KMS-11 (cell line): Measurements from ENCODE around the gene L3MBTL1.
A peak's percentile ranks its signal among the peaks of the same experiment; 100 is the strongest.

Experiments
- H2AFZ ChIP-seq: fragments of 200-600 bp; sonication (generic); 2 replicates; pipeline ENCODE4 v1.6.1; 2016; ENCODE audit warnings: antibody characterized with exemption, mixed run types, low read depth
- H3K27ac ChIP-seq: fragments of 200-600 bp; sonication (generic); 2 replicates; pipeline ENCODE4 v1.6.1; 2016; ENCODE audit warnings: mild to moderate bottlenecking, mixed run types
- H3K27me3 ChIP-seq: fragments of 200-600 bp; sonication (generic); 2 replicates; pipeline ENCODE4 v1.6.1; 2017; ENCODE audit warnings: mild to moderate bottlenecking, low read depth, mixed run types, moderate library complexity; ENCODE audit not compliant: insufficient read depth
- H3K36me3 ChIP-seq: fragments of 200-600 bp; sonication (generic); 2 replicates; pipeline ENCODE4 v1.6.1; 2017; ENCODE audit warnings: mild to moderate bottlenecking, mixed run types; ENCODE audit not compliant: insufficient read depth
- H3K4me1 ChIP-seq: fragments of 200-600 bp; sonication (generic); 2 replicates; pipeline ENCODE4 v1.6.1; 2016; ENCODE audit warnings: mild to moderate bottlenecking, low read depth, mixed run types; ENCODE audit not compliant: poor library complexity, severe bottlenecking
- H3K4me2 ChIP-seq: fragments of 200-600 bp; sonication (generic); 2 replicates; pipeline ENCODE4 v1.7.0; 2016; ENCODE audit warnings: mild to moderate bottlenecking, mixed run types
- H3K4me3 ChIP-seq: fragments of 200-600 bp; sonication (generic); IDR thresholded peaks from 2 replicates; pipeline ENCODE4 v1.6.1; 2017; ENCODE audit warnings: low read depth, low read length, mixed read lengths; ENCODE audit not compliant: insufficient read depth
- H3K79me2 ChIP-seq: fragments of 200-600 bp; sonication (generic); 2 replicates; pipeline ENCODE4 v1.6.1; 2016; ENCODE audit warnings: low read depth, mixed run types; ENCODE audit not compliant: insufficient read depth
- H3K9ac ChIP-seq: fragments of 200-600 bp; sonication (generic); 2 replicates; pipeline ENCODE4 v1.6.1; 2016; ENCODE audit warnings: mild to moderate bottlenecking, mixed run types
- H4K20me1 ChIP-seq: fragments of 200-600 bp; sonication (generic); 2 replicates; pipeline ENCODE4 v1.6.1; 2016; ENCODE audit warnings: mild to moderate bottlenecking, mixed run types; ENCODE audit not compliant: insufficient read depth
- CTCF ChIP-seq: fragments of 200-600 bp; sonication (generic); conservative IDR thresholded peaks from 2 replicates; pipeline ENCODE4 v1.6.1; 2017; ENCODE audit warnings: low read depth, mild to moderate bottlenecking, antibody characterized with exemption, low read length, moderate library complexity, mixed read lengths

The L3MBTL1 gene

GRCh38 chr20:43579861-43580793 lies 72.6 kb downstream of the L3MBTL1 start:
- no peak overlapping the region for H3K9ac ChIP-seq
- no peak overlapping the region for H3K4me3 ChIP-seq
- no peak overlapping the region for H3K27ac ChIP-seq
- no peaks in the 10 kb centered on the region for H3K79me2 ChIP-seq
- TF ChIP-seq CTCF, result no peak
- 0 out of 2 replicates have a peak overlapping the region, but pooled peaks have one; percentile 3 for H2AFZ ChIP-seq
- H3K4me2 ChIP-seq, result peak overlapping the region; percentile 11; the same call in 1 of the 2 replicates
- H3K36me3 ChIP-seq, result no peaks in the 10 kb centered on the region
- no peaks in the 10 kb centered on the region for H3K27me3 ChIP-seq
- no peaks in the 10 kb centered on the region for H4K20me1 ChIP-seq
- H3K4me1 ChIP-seq, result peaks cover 34% of the 10 kb centered on the region

DNA sequence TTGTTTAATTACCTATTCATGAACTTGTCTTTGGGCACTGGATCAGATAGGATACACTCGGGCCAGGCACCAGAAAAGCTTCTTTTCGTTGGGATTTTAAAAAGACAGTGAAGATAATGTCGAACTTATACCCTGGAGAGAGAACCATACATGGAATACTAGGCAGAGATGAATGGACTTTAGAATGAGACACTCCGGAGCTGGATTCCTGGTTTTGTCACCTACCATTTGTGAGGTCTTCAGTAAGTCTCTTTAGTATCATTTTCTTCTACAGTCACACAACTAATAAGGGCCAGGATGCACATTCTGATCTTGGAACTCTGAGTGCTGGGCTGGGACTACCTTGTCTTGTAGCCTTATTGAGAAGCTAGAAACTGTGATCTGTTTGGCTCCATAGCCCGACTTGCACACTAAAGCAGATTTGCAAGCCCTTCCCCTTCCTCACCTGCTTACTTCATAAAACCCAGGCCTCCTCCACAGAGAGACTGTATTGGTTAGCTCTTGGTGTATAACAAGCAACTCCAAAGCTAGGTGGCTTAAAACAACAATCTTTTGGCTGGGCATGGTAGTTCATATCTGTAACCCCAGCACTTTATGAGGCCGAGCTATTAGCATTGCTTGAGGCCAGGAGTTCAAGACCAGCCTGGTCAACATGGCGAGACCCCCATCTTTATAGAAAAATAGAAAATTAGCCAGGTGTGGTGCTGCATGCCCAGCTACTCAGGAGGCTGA lies 75.8 kb downstream of the L3MBTL1 start:
- no peak overlapping the region; the same call in 1 of the 2 replicates for H3K4me2 ChIP-seq
- no peak for TF ChIP-seq CTCF
- H3K4me3 ChIP-seq, result no peak overlapping the region

DNA sequence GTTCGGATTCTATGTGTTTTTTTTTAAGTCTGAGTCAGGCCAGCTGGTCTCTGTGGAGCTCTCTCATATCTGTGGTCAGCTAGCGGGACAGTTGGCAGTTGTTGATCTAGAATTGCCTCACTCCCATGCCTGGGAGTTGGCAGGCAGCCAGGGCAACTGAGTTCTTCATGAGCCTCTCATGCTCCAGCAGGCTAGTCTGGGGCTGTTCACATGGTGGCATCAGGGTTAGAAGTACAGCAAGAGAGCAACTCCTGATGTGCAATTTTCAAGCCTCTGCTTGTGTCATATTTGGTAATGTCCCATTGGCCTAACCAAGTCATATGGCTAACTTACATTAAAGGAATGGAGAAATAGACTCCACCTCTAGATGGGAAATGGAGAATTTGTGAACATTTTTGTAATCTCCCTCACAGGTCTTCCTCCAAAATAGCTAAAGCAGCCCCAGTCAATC lies 76.5 kb downstream of the L3MBTL1 start:
- no peak for TF ChIP-seq CTCF
- H3K4me1 ChIP-seq, result peaks cover 32% of the 10 kb centered on the region
- H3K9ac ChIP-seq, result no peak overlapping the region
- no peaks in the 10 kb centered on the region for H3K36me3 ChIP-seq
- H3K27ac ChIP-seq, result no peak overlapping the region
- no peaks in the 10 kb centered on the region for H3K79me2 ChIP-seq
- no peaks in the 10 kb centered on the region for H4K20me1 ChIP-seq
- H3K4me3 ChIP-seq, result no peak overlapping the region
- H3K27me3 ChIP-seq, result no peaks in the 10 kb centered on the region
- peak overlapping the region; percentile 26; the same call in 1 of the 2 replicates for H3K4me2 ChIP-seq
- H2AFZ ChIP-seq, result peak overlapping the region; percentile 10; the same call in 1 of the 2 replicates

More for the DNA sequence above, 75.8 kb downstream of the L3MBTL1 start:
- H4K20me1 ChIP-seq, result no peaks in the 10 kb centered on the region
- peaks cover 32% of the 10 kb centered on the region for H3K4me1 ChIP-seq
- H3K36me3 ChIP-seq, result no peaks in the 10 kb centered on the region
- H3K79me2 ChIP-seq, result no peaks in the 10 kb centered on the region
- H2AFZ ChIP-seq, result no peak overlapping the region
- H3K9ac ChIP-seq, result no peak overlapping the region
- H3K27me3 ChIP-seq, result no peaks in the 10 kb centered on the region
- no peak overlapping the region for H3K27ac ChIP-seq

GRCh38 chr20:43584448-43585136 lies 77.1 kb downstream of the L3MBTL1 start:
- TF ChIP-seq CTCF, result no peak
- Histone ChIP-seq H2AFZ (peak overlapping the region; percentile 10; the same call in 1 of the 2 replicates), H3K4me3 (no peak overlapping the region), H3K9ac (no peak overlapping the region), H3K27me3 (no peaks in the 10 kb centered on the region), H4K20me1 (no peaks in the 10 kb centered on the region), H3K36me3 (no peaks in the 10 kb centered on the region), H3K27ac (no peak overlapping the region), H3K4me2 (peak overlapping the region; percentile 26; the same call in 1 of the 2 replicates), H3K4me1 (peaks cover 30% of the 10 kb centered on the region), H3K79me2 (no peaks in the 10 kb centered on the region)
